Islet of Langerhans (tissue), 1 donor: ENCODE measurements around the gene SPI1.

Experiments used
- FAIRE-seq: peaks from one replicate; lab custom pipeline; 2011; peaks lifted over from hg19 to GRCh38; lab: Jason Lieb, UNC

The SPI1 gene

GRCh38 chr11:47357985-47358730, 20.2 kb downstream of the SPI1 start:
- no peak for FAIRE-seq

GRCh38 chr11:47356998-47357329, 21.4 kb downstream of the SPI1 start:
- FAIRE-seq, result no peak

GRCh38 chr11:47356129-47356997, 22.0 kb downstream of the SPI1 start:
- FAIRE-seq, result no peak

GRCh38 chr11:47355283-47356128, 22.8 kb downstream of the SPI1 start:
- no peak for FAIRE-seq

GRCh38 chr11:47354913-47355282, 23.4 kb downstream of the SPI1 start:
- no peak for FAIRE-seq

GRCh38 chr11:47353978-47354774, 24.2 kb downstream of the SPI1 start:
- FAIRE-seq, result no peak

- no peak for FAIRE-seq
These were observed 25.8 kb downstream of the SPI1 start, which contains the start of gene MYBPC3 for GRCh38 chr11:47352556-47352955. Gene MYBPC3, minus strand, starts transcription at chr11:47352702. Its CDS starts 55 bp downstream, at chr11:47352647.

GRCh38 chr11:47351156-47352126, 26.9 kb downstream of the SPI1 start:
- no peak for FAIRE-seq

GRCh38 chr11:47350315-47350714, 28.0 kb downstream of the SPI1 start:
- FAIRE-seq, result no peak

- FAIRE-seq, result no peak
These were observed 28.7 kb downstream of the SPI1 start for GRCh38 chr11:47349521-47350095.

- no peak for FAIRE-seq
These were observed 29.5 kb downstream of the SPI1 start for GRCh38 chr11:47348859-47349258.

- no peak for FAIRE-seq
These were observed 30.1 kb downstream of the SPI1 start for GRCh38 chr11:47348131-47348802.

- no peak for FAIRE-seq
These were observed 31.2 kb downstream of the SPI1 start for GRCh38 chr11:47347137-47347536.

GRCh38 chr11:47345890-47346563, 32.3 kb downstream of the SPI1 start:
- FAIRE-seq, result no peak

GRCh38 chr11:47342854-47343253, 35.5 kb downstream of the SPI1 start:
- no peak for FAIRE-seq

GRCh38 chr11:47342036-47342803, 36.1 kb downstream of the SPI1 start:
- FAIRE-seq, result no peak

GRCh38 chr11:47340980-47341775, 37.2 kb downstream of the SPI1 start:
- no peak for FAIRE-seq
